ENCODE measurements around the gene SLC37A1.
"Not testable (repeated sequence)": the region's sequence is repeated elsewhere in the genome, so short reads cannot be mapped to it uniquely, and the experiment has no call there.

Gene SLC37A1

DNA sequence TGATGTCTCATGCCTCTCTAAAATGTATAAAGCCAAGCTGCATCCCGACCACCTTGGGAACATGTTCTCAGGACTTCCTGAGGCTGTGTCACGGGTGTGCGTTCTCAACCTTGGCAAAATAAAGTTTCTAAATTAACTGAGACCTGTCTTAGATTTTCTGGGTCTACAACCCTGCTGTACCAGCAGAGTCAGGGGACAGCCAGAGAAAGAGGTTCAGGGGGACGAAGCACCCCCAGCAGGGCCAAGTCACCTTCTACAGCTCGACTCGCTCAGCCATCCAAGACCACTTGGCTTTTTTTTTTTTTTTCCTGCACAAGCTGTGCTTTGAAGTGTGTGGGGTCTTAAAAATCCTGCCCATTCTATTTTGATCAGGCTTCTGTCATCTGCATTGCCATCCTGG is 111.3 kb downstream of the SLC37A1 start:
- Mint-ChIP-seq H3K27me3 (peaks cover 15% of the 10 kb centered on the region), H3K9me3 (no peaks in the 10 kb centered on the region), H3K4me3 (no peak overlapping the region), H3K4me1 (ENCODE audit: low read depth) (no peaks in the 10 kb centered on the region), H3K36me3 (ENCODE audit: low read depth) (no peaks in the 10 kb centered on the region), H3K27ac (no peak overlapping the region)

DNA sequence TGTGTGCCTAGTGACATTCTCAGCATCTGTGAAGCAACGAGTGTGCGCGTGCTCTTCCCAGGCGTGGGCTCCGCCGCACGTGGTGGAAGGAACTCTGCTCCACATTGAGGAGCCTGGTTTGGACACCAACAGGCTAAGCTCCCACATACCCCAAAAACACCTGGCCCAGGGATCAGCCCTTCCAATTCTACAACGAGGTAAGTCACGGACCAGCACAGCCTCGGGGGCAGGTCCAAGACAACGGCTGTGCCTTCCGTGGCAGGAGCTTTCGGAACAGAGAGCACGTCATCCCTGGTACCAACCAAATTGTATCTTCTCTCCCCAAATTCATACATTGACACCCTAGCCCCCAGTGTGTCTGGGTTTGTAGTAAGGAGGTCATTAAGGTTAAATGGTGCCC is 112.5 kb downstream of the SLC37A1 start:
- no peaks in the 10 kb centered on the region for H3K9me3 Mint-ChIP-seq
- H3K4me1 Mint-ChIP-seq (ENCODE audit: low read depth): no peaks in the 10 kb centered on the region
- no peak overlapping the region for H3K4me3 Mint-ChIP-seq
- H3K36me3 Mint-ChIP-seq (ENCODE audit: low read depth): no peaks in the 10 kb centered on the region
- H3K27me3 Mint-ChIP-seq: peaks cover 12% of the 10 kb centered on the region
- H3K27ac Mint-ChIP-seq: no peak overlapping the region

DNA sequence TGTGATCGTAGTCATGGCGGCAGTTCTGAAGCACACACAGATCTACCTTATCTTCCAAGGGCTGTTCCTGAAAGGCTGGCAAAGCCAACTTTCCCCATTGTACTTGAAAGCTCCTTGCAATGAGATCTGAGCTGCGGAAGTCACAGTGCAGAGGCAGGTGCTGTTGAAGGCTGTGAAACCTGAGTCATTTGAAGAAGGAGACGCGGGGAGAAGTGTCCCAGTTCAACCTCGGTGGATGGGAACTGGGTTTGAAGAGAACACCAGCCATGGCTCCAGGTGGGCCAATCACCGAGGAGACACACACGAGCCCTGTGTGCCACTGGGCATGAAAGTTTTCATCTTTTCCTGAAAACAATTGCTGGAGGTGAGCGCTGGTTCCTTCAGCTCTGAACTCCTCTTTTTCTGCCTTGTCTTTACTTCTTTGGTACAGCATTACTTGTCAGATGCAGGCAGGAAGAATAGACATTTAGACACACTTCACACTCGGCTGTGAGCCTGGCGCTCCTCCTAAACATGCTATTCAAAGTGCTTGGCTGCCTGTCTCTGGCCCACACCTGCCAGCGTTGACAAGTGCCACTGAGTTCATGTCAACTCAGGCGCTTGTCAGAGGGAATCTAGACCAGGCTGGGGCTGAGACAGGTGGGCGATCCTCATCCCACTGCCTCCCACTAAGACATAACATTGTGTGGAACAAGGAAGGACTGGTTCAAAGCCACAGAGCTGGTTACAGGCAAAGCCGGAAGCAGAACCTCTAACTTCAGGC is 114.1 kb downstream of the SLC37A1 start:
- peaks cover 9% of the 10 kb centered on the region for H3K27me3 Mint-ChIP-seq
- H3K9me3 Mint-ChIP-seq: no peaks in the 10 kb centered on the region
- H3K27ac Mint-ChIP-seq: no peak overlapping the region
- no peak overlapping the region for H3K4me3 Mint-ChIP-seq
- H3K36me3 Mint-ChIP-seq (ENCODE audit: low read depth): no peaks in the 10 kb centered on the region
- no peaks in the 10 kb centered on the region for H3K4me1 Mint-ChIP-seq (ENCODE audit: low read depth)

DNA sequence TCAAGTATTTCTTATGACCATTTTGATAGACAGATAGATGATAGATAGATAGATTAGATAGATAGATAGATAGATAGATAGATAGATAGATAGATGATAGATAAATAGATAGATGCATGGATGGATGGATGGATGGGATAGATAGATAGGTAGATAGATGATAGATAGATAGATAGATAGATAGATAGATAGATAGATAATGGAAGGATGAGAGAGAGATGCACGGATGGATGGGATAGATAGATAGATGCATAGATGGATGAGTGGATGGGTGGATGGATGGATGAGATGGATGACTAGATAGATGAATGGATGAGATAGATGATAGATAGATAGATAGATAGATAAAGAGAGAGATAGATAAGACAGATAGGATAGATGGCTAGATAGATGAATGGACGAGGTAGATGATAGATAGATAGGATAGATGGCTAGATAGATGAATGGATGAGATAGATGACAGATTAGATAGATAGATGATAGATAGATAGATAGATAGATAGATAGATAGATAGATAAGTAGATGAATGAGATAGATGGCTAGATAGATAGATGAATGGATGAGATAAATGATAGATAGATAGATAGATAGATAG is 114.9 kb downstream of the SLC37A1 start:
- not testable (repeated sequence) for H3K27ac Mint-ChIP-seq; H3K9me3 Mint-ChIP-seq; H3K4me1 Mint-ChIP-seq (ENCODE audit: low read depth); H3K27me3 Mint-ChIP-seq; H3K4me3 Mint-ChIP-seq; H3K36me3 Mint-ChIP-seq (ENCODE audit: low read depth)

DNA sequence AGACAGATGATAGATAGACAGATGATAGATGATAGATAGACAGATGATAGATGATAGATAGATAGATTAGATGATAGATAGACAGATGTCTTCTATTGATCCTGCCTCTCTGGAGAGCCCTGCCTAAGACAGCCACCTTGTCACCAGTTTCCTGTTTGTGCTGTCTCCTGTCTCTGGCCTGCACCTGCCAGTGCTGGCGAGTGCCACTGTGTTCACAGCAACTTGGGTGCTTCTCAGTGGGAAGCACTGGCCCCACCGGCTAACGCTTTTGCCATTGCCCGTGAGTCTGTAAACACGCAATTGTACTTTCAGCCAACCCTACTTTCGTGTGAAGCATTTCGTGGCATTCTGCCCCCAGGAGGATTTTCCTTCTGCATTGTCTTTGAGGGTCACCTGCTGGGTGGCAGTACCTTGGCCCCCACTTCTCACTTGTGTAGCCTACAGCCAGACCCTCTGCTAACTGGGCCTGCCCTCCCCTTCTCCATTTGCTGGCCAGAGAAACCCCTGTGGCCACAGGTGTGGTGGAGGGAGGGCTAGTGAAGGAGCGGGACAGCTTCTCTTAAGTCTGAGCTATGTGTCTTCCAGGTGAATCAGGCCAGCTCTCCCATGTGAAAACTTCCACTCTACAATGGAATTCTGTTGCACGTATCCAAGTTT is 116.4 kb downstream of the SLC37A1 start:
- Mint-ChIP-seq H3K36me3 (ENCODE audit: low read depth) (no peaks in the 10 kb centered on the region), H3K27ac (no peak overlapping the region)

DNA sequence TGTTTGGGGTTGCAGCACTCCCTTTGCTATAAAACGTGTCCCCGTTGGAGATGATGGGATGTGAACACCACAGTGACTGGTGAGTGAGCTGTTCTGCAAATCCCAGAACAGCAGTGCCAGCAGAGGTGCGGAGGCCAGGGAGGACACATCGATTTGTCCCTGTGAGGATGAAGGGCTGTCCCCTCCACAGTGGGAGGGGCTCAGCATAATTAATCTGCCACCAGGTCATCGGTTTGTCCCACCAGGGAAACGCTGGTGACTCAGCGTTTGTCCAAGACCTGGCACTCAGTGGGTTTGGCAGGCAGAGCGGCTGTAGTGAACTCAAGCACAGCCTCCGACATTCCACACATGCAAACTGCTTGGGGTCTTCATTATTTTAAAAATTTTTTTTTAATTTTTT is 117.0 kb downstream of the SLC37A1 start:
- no peaks in the 10 kb centered on the region for H3K27me3 Mint-ChIP-seq
- no peak overlapping the region for H3K27ac Mint-ChIP-seq
- H3K36me3 Mint-ChIP-seq (ENCODE audit: low read depth): no peaks in the 10 kb centered on the region
- H3K4me1 Mint-ChIP-seq (ENCODE audit: low read depth): no peaks in the 10 kb centered on the region
- H3K9me3 Mint-ChIP-seq: no peaks in the 10 kb centered on the region
- no peak overlapping the region for H3K4me3 Mint-ChIP-seq

More for the DNA sequence above, 116.4 kb downstream of the SLC37A1 start:
- Mint-ChIP-seq H3K9me3 (no peaks in the 10 kb centered on the region), H3K27me3 (no peaks in the 10 kb centered on the region), H3K4me3 (no peak overlapping the region), H3K4me1 (ENCODE audit: low read depth) (no peaks in the 10 kb centered on the region)

All from stimulated activated naive CD8-positive, alpha-beta T cell treated with anti-CD3 and anti-CD28 coated beads, Interleukin-15, Interleukin-2, amounts not matched to agents 100 ng/mL and 50 ng/mL, for 24 hours (primary cell).